Measurements from ENCODE around the gene RAET1E.

GRCh38 chr6:149913540-149914240 lies 15.8 kb upstream of the RAET1E start:
- TF ChIP-seq CTCF (IDR thresholded peaks at IDR 0.05 in 8 of 11, conservative IDR thresholded peaks at IDR 0.05 in 3 of 11): no peak
- no peak for TF ChIP-seq POLR2AphosphoS5 (IDR thresholded peaks at IDR 0.05)
- TF ChIP-seq POLR2A (IDR thresholded peaks at IDR 0.05): no peak
